ENCODE results near the gene RPL38.

RPL38 gene

DNA sequence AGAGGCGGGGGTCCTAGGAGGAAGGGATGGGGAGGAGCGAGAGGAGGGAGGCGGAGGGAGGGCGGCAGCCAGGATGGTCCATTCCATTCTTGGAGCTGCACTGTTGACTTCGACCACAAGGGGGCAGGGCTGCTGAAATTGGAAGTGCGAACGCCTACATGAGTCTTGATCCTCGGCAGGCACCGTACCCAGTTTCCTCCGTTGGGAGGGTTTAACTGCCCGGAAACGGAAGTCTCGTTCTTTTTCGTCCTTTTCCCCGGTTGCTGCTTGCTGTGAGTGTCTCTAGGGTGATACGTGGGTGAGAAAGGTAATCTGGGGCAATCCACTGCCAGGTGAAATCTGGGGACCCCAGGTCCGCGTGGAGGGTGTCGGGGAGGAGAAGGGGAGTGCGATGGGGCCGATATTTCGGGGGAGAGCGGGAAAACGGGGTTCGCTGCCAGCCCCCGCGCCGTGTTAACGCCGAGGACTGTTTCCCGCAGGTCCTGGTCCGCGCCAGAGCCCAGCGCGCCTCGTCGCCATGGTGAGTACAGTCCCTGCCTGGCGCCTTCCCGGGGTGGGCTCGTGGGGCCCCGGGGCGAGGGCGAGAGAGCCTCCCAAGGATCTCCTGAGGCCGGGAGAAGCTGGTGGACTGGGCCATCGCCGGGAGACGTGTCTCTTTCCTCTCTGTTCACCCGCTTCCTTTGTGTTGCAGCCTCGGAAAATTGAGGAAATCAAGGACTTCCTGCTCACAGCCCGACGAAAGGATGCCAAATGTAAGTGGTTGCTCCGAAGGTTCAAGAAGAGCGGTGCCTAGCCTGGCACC is at the start of gene RPL38:
RPL38 (plus strand) TSS at position 240 of the 802 bp plus-strand sequence; CDS start at position 518, 278 bp downstream.
- DNase-seq = peak; percentile 93 to 95

DNA sequence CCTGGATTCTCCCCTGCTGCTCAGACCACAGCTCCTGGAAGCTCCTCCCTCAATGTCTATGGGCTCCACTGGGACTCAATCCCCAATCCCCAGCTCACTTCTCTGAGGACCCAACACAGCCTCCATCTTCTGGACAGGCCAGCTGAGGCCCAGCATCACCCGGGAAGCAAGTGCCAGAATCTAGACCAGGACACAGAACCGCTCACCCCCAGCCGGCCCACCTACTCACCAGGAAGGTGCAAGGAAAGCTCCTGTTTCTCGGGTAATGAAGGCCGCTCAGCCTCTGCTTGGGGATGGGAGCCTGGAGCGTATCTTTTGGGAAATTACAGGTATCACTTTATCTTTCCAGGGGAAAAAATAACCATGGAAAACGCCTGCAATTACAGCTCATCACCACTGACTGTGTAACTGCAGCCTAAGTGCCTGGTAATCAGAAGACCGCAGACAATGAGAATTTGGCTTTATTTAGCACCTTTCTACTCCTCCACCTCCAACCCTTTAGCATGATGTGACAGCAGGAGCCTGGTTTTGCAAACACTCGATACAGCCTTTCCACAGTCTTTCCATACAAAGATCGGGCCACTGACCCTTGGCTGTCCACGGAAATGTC is 49.6 kb upstream of the RPL38 start:
- no peak for DNase-seq

DNA sequence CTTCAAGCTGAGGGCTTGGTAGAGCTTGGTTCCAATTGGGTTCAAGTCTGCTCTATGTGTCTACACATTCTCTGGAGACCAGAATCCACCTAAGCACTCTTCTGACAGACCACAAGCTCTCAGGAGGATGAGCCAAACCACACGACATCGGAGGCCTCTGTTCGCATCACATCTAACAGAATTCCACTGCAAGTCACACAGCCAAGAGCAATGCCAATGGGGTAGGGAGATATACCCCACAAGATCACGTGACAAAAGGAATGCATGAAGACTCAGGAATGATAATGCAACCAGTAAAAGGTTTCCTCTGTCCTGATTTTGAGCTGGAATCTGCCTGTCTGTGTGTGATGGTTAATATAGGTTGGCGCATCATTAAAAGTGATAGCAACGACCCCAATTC is 46.6 kb upstream of the RPL38 start:
- no peak for DNase-seq

DNA sequence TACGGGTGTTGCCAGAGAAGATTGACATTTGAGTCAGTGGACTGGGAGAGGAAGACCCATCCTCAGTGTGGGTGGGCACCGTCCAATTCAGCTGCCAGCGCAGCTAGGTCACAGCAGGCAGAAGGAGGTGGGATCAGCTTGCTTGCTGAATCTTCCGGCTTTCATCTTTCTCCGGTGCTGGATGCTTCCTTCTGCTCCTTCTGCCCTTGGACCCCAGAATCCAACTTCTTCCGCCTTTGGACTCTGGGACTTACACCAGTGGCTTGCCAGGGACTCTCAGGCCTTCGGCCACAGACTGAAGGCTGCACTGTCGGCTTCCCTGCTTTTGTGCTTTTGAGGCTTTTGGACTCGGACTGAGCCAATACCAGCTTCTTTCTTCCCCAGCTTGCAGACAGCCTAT is 46.1 kb upstream of the RPL38 start:
- no peak for DNase-seq

DNA sequence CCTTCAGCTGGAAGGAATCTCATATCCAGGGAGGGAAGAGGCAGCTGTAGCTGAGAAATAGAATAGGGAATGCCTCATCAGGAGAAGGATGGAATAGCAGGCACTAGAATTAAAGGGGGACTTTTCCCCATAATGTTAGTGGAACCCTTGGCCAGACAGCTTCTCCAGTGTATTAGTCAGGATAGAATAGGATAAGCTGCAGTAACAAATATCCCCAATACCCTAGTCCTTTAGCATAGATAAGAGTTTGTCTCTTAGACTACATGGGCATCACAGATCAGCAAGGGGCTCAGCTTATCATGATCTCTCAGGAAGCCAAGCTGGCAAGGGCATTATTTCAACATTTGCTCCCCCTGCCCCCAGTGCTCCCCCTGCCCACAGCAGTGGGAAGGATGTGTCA is 44.7 kb upstream of the RPL38 start:
- no peak for DNase-seq

DNA sequence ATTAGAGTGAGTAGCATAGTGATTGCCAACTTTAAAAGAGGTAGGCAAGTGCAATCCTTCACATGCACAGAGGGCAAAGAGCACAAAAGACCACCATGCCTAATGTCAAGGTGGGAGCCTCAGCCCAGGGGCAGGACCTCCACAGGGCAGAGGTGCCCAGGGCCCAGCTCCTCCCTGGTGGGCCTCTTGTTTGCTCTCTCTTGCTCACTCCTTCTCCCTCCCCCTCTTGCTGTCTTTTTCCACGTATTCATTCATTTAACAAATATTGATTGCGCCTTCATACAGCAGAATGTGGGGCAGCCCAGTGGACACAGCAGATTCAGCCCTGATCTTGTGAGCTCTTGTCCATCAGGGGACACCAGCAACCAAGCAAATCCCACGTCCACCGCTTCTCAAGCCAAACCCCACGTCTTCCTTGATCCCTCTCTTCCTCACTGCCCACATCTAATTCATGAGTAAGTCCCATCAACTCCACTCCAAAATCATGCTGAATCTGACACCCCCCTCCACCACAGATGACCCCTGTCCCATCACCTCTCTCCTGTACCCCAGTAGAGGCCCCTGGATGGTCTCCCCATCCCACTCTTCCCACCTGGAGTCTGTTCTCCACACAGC is 44.1 kb upstream of the RPL38 start:
- no peak for DNase-seq

DNA sequence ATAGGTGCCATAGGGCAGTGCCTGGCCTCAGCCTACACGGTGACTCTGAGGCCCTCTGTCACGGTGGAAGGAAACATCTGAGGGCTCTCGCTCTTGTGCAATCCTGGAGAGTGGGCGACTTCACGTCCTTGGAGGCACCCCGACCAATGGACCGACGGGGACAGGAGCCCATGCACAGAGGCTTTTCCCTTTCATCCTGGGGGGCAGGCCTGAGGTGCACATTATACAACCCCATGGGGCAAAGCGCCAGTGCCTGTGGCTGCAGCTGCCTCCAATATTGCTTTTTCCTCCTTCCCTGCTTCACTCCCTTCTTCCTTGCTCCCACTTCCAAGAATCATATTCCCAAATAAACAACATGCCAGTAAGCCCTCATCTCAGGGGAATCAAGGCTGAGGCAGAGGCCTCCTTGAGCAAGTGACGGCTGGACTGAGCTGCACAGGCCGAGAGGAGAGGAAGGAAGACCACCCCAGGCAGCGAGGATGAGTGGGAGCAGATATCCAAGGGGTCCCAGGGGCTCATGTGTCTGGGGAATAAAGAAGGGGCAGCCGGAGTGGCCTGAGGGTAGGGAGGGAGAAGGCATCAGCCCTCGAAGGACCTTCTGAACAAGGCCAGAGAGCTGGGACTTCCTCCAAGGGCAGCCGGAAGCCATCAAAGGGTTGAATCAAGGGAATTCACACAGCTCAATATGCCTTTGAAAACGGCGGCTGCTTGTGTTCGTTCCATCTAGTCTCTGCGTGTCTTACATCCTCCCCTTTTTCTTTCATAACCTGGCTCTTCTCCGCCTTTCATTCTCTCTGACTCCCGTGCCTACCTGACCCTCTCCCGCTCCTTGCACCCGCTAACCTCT is 42.6 kb upstream of the RPL38 start:
- DNase-seq = no peak

DNA sequence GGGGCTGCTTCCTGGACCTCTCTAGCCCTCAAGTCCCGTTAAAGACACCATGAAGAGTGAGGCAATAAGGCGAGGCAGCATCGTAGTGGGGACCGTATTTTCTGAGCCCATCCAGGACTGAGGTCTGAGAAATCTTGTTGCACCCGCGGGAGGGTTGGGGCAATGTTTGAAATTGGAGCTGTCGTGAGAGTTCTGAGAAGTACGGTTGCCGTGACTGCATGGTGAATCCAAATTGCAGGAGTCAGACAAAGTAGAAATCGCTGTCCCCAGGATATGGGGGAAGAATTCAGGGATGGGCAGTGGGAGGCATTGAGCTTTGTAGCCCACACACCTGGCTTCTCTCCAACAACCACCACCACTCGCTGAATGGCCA is 42.0 kb upstream of the RPL38 start:
- DNase-seq = no peak

DNA sequence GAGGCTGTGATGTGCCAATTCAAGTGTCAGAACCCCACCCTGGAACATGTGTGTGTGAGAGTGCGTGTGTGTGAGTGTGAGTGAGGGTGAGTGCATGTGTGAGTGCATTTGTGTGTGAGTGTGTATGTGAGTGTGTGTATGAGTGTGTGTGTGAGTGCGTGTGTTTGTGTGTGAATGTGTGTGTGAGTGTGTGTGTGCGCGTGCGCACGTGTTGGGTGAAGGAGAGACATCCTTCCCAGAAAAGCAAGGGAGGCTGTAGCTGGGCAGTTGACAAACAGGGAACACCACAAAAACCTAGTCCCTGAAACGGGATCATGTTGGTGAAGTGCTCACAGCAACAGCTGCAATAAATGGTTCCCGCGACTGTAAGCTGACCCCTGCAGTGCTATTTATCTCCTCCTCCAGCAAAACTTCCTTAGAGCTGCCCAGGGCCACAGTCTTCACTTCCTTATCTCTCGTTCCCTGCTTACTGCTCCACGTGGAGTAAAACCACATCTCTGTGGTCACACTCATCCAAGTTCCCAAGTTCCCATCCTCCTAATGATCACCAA is 40.1 kb upstream of the RPL38 start:
- no peak for DNase-seq

DNA sequence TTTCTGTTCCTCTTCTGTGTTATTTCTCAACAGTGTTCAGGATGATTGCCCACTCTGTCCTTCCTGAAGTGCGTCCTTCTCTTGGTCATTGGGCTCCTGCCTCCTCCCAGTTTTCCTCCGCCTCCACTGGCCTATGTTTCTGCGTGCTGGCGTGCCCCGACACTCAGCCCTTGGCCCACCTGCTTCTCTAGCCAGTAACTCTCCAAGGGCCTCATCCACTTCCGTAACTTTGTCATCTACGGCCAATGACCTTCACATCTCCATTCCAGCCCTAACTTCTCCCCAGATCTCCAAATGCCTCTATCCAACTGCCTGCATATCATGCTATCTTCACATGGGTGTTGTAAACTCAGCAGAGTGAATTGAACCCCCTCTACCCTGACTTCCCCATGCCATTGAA is 39.6 kb upstream of the RPL38 start:
- no peak for DNase-seq

DNA sequence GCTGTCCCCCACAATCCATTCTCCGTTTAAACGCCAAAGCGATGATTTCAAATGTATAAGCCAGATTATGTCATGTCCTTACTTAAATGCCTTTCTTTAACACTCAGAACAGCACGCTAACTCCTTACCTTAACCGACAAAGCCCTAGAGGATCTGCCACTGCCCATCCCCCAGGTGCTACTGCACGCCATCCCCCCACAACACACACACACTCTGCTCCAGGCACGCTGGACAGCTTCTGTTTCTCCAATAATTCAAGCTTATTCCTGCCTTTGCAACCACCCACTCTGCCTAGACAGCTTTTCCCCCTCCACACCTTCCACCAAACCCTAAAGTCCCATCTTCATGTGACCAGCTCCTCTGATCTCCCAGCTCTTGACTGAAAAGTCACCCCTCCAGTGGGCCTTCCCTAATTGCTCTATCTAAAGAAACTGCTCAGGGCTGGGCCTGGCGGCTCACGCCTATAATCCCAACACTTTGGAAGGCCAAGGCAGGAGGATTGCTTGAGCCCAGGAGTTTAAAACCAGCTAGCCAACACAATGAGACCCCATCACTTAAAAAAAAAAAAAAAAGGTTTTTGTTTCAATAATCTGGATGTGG is 38.9 kb upstream of the RPL38 start:
- DNase-seq = no peak

DNA sequence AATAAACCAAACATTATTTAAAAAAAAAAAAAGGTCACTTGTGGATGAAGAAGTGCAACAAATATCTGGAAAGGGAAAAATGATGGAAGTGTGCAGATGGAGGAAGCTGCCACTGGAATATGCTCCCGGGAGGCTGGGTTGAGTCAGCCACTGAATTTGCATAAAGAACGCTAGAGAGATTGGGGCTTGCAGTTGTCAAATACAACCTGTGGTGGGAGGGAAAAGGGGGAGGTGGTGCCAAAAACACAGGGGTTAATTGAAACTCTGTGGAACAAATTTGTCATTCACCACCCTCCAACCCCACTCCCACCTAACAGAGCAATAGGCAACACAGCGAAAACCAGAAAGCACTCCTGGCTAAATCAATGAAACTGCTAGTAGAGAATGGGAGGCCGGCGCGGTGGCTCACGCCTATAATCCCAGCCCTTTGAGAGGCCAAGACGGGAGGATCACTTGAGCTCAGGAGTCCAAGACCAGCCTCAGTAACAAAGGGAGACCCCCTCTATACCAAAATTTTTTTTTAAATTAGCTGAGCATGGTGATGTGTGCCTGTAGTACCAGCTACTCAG is 37.6 kb upstream of the RPL38 start:
- DNase-seq = no peak

DNA sequence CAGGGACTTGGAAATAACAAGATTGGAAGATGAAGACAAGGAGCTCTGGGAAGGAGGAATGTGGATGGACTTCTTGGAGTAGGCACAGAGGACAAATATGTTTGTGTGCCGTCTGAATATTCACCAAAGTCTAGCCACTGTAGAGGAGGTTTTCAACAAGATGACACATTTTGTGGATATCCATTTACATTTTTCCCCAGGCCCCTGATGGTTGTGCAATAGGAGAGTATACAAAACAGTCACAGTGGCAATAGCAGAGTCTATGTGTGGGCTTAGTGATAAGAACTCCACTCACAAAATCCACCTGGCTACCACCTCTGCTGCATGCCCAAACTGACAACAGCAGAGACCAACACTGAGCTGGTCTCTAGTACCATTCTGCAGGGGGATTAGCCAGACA is 32.6 kb upstream of the RPL38 start:
- DNase-seq = no peak

DNA sequence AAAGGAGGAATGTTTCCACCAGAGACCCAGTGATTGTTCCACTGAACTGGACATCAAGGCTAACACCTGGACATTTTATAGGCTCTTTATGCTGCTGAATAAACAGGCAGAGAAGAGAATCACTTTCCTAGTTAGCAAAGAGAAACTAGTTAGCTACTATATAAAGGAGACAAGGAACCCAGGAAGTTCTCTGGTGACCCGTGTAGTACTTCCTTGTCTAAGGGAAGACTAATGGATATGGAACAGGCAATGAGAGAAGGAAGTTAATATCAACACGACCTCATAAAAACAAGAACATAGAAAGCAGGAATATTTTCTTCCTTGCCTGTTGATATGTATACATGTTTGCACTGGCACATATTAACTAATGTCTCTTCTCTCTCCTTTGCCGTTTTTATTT is 30.8 kb upstream of the RPL38 start:
- no peak for DNase-seq

DNA sequence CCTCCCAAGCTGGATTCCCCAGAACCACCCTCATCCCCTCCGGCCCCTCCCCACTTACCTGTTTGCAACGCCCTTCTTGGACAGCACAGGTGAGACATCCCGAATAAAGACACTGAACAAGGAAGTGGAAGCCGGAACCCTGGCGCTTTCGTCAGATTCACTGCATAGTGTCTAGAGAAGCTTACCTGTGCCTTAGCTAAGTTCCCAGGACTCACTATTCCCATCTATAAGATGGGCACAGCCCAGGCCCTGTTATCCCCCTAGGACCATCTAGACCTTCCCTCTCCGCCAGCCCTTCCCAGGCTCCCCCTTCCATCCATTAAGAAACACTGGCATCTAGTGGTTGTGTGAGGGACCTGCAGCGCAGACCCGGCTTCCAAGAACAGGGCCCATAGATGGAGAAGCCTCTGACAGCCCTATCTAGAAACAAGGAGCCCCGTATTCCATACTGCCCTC is 26.9 kb upstream of the RPL38 start:
- DNase-seq = peak; percentile 10 to 15

DNA sequence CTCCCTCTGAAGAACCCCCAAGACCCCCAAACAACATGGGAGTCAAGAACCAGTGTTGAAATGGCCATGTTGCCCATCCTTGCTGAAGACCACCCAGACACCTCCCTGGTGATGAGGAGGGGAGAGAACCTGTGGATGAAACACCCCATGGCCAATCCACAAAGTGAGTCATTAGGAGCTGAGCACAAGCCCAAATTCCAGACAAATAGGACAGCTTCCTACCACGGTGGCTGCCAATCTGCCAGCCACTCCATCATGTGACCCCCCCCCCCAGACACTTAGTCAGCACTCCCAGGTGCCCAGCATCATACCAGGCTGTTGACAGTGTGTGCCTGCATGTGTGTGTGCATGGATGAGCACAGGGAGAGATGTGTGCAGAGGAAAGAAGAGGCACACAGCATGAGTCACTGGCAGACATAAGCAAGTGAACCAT is 26.4 kb upstream of the RPL38 start:
- DNase-seq = no peak

DNA sequence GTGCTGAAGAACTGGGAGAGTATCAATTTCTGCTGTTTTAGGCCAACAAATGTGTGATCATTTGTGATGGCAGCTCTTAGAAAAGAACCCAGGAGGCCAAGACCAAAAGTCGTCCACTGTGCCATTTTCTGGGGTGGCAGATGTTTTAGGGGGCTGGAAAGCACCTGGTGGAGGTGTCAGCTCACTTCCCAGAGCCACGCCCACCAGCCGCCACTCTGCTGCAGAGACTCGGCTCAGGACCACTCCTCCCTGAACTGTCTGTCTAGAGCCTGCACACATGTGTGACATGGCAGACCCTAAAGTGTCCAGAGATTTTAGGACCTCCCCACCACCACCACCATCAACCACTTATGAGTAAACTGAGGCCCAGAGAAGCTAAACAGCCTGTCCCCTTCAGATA is 23.9 kb upstream of the RPL38 start:
- DNase-seq = no peak

DNA sequence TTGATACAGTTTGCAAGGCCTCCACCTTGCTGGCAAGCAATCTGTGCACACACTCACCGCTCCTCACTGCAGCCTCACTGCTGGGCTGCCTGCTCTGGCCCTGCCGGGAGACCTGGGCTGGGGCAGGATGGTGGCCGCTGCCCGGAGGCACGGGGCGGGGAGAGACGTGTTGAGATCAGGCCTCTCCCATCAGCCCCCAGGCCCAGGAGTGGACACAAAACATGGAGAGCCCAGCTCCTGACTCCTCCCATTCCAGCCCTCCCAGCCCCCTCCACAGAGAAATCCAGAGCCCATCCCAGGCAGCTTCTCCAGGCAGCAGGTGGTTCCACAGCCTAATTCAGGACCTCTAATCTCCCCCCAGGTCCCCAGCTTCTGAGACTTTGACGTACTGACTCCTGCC is 23.1 kb upstream of the RPL38 start:
- DNase-seq = no peak

DNA sequence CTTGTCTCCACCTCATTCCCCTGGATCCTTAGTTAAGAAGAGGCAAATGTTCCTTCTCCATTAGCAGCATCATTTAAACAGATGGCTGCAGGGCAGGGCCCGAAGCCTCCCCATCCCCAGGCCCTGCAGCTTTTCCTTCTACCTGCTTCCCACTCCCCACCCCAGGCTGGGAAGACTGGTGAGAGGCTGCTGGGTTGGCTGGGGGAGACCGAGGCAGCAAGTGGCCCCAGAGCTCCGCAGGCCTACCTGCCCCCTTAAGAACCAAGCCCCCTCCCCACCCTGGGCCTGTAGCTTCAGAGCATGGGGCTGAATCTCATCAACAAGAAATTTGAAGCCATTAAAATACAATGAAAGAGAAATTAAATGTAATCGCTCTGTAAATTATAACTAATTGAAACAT is 22.1 kb upstream of the RPL38 start:
- DNase-seq = no peak

DNA sequence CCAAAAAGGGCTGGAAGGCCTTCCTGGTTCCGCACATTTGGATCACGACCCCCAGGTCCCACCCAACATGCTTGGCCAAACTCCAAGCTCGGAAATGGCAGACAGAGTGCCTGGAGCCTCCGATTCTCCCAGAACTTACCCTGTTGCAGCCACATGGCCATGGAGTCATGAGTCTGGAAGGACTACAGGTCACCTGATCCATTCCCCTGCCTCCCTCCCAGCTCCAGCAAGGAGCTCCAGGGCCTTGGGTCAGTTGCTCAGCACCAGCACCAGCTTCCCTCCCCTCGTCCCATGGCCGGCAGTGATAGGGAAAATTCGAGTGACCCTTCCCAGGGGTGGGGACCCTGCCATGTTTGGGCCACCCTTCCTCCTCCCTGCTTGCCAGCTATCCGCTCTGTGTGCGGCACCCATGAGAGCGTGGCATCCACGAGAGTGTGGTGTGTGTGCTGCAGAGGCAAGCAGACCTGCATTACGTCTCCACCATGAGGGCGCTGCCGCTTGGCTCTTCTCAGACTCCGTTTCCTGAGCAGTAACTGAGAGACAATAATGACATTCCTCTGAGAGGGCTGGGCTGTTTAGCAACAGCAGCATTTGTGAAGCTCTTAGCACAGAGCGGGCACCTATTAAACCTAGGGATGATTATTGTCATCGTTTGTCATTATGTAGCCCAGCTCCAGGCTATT is 21.3 kb upstream of the RPL38 start:
- no peak for DNase-seq

DNA sequence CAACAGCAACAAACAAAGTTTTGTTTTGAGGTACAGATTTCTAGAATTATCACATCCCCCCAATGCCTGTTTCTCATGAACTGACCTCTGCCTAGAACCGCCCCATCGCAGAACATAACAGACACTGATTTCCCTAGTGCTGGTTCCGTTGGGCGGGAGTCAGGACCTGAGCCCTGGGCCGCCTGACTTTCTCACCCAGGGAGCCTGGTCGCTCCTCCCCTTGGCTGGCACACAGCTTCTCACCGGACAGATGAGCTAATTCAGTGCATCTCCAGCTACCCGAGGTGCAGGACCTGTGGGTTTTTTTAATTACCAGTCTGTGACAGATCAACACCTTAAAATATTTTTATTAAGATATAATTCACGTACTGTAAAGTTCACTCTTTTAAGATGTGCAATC is 20.1 kb upstream of the RPL38 start:
- no peak for DNase-seq
